DOHH2 (cell line): ENCODE data around the gene TBC1D22A.

Experiments used
- H3F3A ChIP-seq: fragments of 200-600 bp; sonication (generic), shearing (Covaris generic); 2 replicates; pipeline ENCODE4 v1.6.0; 2016; ENCODE audit warnings: antibody characterized with exemption, mild to moderate bottlenecking; ENCODE audit not compliant: control insufficient read depth, insufficient read depth
- H3K27ac ChIP-seq: fragments of 200-600 bp; sonication (generic); 2 replicates; pipeline ENCODE4 v1.5.1; 2014; ENCODE audit warnings: low read depth, mild to moderate bottlenecking, low read length, moderate library complexity
- H3K27me3 ChIP-seq: fragments of 200-600 bp; sonication (generic); 2 replicates; pipeline ENCODE4 v1.6.1; 2014; ENCODE audit warnings: mild to moderate bottlenecking, low read length, mixed read lengths; ENCODE audit not compliant: control insufficient read depth
- H3K36me3 ChIP-seq: fragments of 200-600 bp; sonication (generic); 2 replicates; pipeline ENCODE4 v1.6.1; 2014; ENCODE audit warnings: mild to moderate bottlenecking, low read length, moderate library complexity, mixed read lengths; ENCODE audit not compliant: control insufficient read depth
- H3K4me1 ChIP-seq: fragments of 200-600 bp; sonication (generic); 2 replicates; pipeline ENCODE4 v1.6.1; 2014; ENCODE audit warnings: mild to moderate bottlenecking, low read length, mixed read lengths; ENCODE audit not compliant: control insufficient read depth
- H3K4me2 ChIP-seq: fragments of 200-600 bp; sonication (generic); 2 replicates; pipeline ENCODE4 v1.6.0; 2014; ENCODE audit warnings: mild to moderate bottlenecking, low read length, moderate library complexity
- H3K4me3 ChIP-seq: fragments of 200-600 bp; sonication (generic); 2 replicates; pipeline ENCODE4 v1.5.1; 2014; ENCODE audit warnings: mild to moderate bottlenecking, low read length, mixed read lengths
- H3K79me2 ChIP-seq: fragments of 200-600 bp; sonication (generic); 2 replicates; pipeline ENCODE4 v1.6.1; 2014; ENCODE audit warnings: mild to moderate bottlenecking, low read length, mixed read lengths; ENCODE audit not compliant: control insufficient read depth
- H3K9me2 ChIP-seq: fragments of 200-600 bp; sonication (generic); replicated peaks from 2 replicates; pipeline ENCODE4 v1.6.1; 2014; ENCODE audit warnings: mild to moderate bottlenecking, low read length, mixed read lengths; ENCODE audit not compliant: control insufficient read depth
- H3K9me3 ChIP-seq: fragments of 200-600 bp; sonication (generic); 2 replicates; pipeline ENCODE4 v1.6.1; 2014; ENCODE audit warnings: antibody characterized with exemption, low read length, mixed read lengths; ENCODE audit not compliant: control insufficient read depth, insufficient read depth
- H4K20me1 ChIP-seq: fragments of 200-600 bp; sonication (generic); 2 replicates; pipeline ENCODE4 v1.6.0; 2014; ENCODE audit warnings: low read depth, mild to moderate bottlenecking, antibody characterized with exemption, low read length, moderate library complexity; ENCODE audit not compliant: control insufficient read depth, insufficient read depth
- EZH2phosphoT487 ChIP-seq: fragments of 200-600 bp; sonication (generic); IDR thresholded peaks from 2 replicates; pipeline ENCODE4 v1.6.1; 2017; ENCODE audit warnings: borderline replicate concordance, mild to moderate bottlenecking, antibody characterized with exemption, low read length, moderate library complexity, mixed read lengths
- TF ChIP-seq, protein P1 (sequence below): fragments of 200-600 bp; sonication (generic); IDR thresholded peaks from one replicate; pipeline ENCODE4 v1.5.1; 2014; ENCODE audit warnings: antibody characterized with exemption, mild to moderate bottlenecking, low read depth, low read length; ENCODE audit not compliant: poor library complexity, severe bottlenecking

TBC1D22A gene

DNA sequence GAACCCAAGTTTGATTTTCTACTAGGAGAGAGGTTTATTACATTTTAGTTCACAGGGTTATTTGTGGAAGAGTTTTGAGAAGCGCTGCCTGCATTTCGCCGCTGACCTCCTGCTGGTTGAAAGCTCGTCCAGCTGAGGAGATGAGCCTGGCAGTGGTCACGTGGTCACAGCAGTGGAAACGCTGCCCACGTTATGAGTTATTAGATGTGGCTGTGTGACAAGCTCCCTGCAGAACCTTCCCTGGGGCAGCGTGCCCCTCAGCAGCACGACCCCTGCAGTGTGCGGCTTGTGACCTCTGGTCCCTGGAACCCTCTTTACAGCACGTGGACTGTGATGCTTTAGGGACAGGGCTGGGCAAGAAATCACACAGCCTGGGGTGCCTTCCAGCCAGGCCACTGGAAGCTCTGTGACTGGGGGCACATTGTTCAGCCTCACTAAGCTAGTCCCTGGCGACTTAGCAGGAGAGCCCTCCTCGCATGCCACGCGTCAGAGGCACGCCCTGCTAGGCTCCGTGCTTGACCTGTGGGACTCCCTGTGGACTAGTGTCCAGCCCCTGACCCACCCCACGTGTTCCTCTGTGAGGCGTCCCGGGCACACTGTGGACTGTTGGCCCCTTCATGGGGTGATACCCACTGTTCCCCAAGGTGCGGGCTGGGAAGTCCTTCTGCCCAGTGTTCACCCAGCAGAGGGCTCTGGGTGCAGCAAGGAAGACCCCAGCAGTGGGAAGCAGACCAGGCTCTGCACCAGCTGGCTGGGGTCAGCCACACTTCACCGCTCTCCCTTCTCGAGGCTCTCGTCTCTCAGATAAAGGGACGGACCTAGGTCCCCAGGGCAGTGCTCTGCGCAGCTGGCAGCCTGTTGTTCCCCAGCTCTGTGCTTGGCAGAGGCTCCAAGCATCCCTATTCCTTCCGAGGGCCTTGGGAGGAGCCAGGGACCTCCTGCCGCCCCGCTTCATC, 349.5 kb downstream of the TBC1D22A start:
- TF ChIP-seq EZH2phosphoT487, result no peak
- TF ChIP-seq, protein P1, sequence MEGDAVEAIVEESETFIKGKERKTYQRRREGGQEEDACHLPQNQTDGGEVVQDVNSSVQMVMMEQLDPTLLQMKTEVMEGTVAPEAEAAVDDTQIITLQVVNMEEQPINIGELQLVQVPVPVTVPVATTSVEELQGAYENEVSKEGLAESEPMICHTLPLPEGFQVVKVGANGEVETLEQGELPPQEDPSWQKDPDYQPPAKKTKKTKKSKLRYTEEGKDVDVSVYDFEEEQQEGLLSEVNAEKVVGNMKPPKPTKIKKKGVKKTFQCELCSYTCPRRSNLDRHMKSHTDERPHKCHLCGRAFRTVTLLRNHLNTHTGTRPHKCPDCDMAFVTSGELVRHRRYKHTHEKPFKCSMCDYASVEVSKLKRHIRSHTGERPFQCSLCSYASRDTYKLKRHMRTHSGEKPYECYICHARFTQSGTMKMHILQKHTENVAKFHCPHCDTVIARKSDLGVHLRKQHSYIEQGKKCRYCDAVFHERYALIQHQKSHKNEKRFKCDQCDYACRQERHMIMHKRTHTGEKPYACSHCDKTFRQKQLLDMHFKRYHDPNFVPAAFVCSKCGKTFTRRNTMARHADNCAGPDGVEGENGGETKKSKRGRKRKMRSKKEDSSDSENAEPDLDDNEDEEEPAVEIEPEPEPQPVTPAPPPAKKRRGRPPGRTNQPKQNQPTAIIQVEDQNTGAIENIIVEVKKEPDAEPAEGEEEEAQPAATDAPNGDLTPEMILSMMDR, result no peak
- peaks cover 16% of the 10 kb centered on the region for H3K36me3 ChIP-seq
- no peaks in the 10 kb centered on the region for H3F3A ChIP-seq
- no peak overlapping the region for H3K4me2 ChIP-seq
- H3K9me2 ChIP-seq, result no peaks in the 10 kb centered on the region
- H3K79me2 ChIP-seq, result no peaks in the 10 kb centered on the region
- no peak overlapping the region for H3K4me3 ChIP-seq
- H3K27ac ChIP-seq, result no peak overlapping the region
- H4K20me1 ChIP-seq, result no peaks in the 10 kb centered on the region
- H3K4me1 ChIP-seq, result no peaks in the 10 kb centered on the region
- H3K9me3 ChIP-seq, result no peaks in the 10 kb centered on the region
- H3K27me3 ChIP-seq, result no peaks in the 10 kb centered on the region

DNA sequence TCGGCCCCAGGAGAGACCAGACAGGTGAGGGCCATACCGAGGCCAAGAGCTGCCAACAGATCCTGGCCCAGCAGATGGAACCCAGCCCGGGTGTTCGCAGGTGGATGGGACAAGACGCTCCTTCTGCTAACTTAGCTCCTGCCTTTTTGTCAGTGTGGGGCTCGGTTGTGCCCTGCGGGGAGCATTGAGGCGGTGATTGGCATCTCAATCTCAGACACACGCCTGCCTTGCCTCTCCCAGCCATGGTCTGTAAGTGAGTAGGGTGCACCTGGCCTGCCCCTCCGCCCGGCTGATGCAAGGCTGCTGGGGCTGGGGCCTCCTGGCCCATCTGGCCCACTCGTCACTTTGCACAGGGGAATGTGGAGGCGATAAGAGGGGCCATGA, 350.1 kb downstream of the TBC1D22A start:
- no peak overlapping the region for H3K4me2 ChIP-seq
- H3K4me1 ChIP-seq, result no peaks in the 10 kb centered on the region
- H3K9me3 ChIP-seq, result no peaks in the 10 kb centered on the region
- peaks cover 16% of the 10 kb centered on the region for H3K36me3 ChIP-seq
- H3K9me2 ChIP-seq, result no peaks in the 10 kb centered on the region
- no peaks in the 10 kb centered on the region for H4K20me1 ChIP-seq
- H3K27me3 ChIP-seq, result no peaks in the 10 kb centered on the region
- no peak overlapping the region for H3K27ac ChIP-seq
- no peaks in the 10 kb centered on the region for H3K79me2 ChIP-seq
- H3K4me3 ChIP-seq, result no peak overlapping the region
- TF ChIP-seq, protein P1, result no peak
- no peak for TF ChIP-seq EZH2phosphoT487
- no peaks in the 10 kb centered on the region for H3F3A ChIP-seq

DNA sequence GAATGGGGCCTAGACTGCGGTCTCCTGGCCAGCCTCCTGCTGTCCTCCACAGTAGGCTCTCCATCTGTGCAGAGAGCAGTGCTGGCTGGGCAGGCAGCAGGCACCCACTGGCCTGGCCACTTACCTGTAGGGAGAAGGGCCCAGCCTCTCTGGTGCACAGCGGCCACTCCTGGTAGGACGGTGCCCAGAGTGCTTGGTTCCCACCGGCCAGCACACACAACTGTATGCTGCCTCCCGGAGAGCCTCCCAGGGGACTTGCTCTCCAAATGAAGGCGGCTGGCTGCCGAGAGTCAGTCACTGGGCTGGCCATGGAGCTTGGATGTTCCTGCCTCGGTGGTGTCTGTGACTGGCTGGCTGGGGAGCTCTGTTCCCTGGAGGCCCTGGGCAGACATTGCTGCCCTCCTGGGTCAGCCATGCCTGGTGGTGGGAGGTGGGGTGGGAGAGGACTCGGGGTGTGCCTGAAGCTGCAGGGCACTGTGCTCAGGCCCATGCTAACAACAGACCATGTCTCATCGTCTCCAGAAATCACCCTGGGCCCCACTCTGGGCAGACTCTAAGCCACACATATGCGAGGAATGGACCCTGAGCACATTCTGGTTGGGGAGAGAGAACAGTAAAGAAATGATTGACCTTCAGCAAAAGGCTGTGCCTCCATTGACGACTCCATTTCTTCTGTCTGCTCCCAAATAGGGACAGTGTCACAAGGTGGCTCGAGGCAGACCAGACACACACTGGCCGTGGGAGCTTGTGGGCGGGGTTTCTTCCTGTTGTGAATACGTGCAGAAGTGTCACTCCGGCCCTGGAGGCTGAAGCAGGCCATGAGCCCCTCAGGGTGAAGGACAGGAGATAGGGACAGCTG, 350.8 kb downstream of the TBC1D22A start:
- Histone ChIP-seq H3K27me3 (no peaks in the 10 kb centered on the region), H3K9me2 (no peaks in the 10 kb centered on the region), H3K9me3 (no peaks in the 10 kb centered on the region), H3K27ac (no peak overlapping the region), H3K36me3 (peaks cover 16% of the 10 kb centered on the region), H3K4me2 (no peak overlapping the region), H3K79me2 (no peaks in the 10 kb centered on the region), H4K20me1 (no peaks in the 10 kb centered on the region), H3F3A (no peaks in the 10 kb centered on the region), H3K4me1 (no peaks in the 10 kb centered on the region), H3K4me3 (no peak overlapping the region)
- TF ChIP-seq, protein P1, result no peak
- no peak for TF ChIP-seq EZH2phosphoT487
